PFSK-1 (cell line): ENCODE data around the gene CACHD1.

ENCODE experiments used
- FOXP2 ChIP-seq: optimal IDR thresholded peaks from 2 replicates; pipeline ENCODE3; 2011; ENCODE audit warnings: borderline replicate concordance, control low read depth, inconsistent platforms; ENCODE audit not compliant: insufficient read depth; ENCODE audit errors: extremely low read length, extremely low read depth
- POLR2AphosphoS5 ChIP-seq: IDR thresholded peaks from 2 replicates; pipeline ENCODE4 v1.6.1; 2012; ENCODE audit warnings: low read depth, mild to moderate bottlenecking, control low read depth, low read length, moderate library complexity
- SIN3A ChIP-seq: IDR thresholded peaks from 2 replicates; pipeline ENCODE4 v1.6.1; 2012; ENCODE audit warnings: mild to moderate bottlenecking, low read length, moderate library complexity, borderline replicate concordance; ENCODE audit not compliant: insufficient read depth
- TAF1 ChIP-seq: IDR thresholded peaks from 2 replicates; pipeline ENCODE4 v1.6.1; 2012; ENCODE audit warnings: low read length, control low read depth, borderline replicate concordance; ENCODE audit not compliant: insufficient read depth
- TF ChIP-seq, protein P1 (sequence below), 2 experiments: IDR thresholded peaks; 2 replicates each; pipeline versions ENCODE4 v1.6.1 to v1.8.0; 2011 to 2012; ENCODE audit warnings: low read depth in 2 of 2, low read length in 2 of 2, control low read depth in 1 of 2, inconsistent platforms in 1 of 2, mild to moderate bottlenecking in 1 of 2, moderate library complexity in 1 of 2; ENCODE audit not compliant: insufficient read depth in 1 of 2

Gene CACHD1

DNA sequence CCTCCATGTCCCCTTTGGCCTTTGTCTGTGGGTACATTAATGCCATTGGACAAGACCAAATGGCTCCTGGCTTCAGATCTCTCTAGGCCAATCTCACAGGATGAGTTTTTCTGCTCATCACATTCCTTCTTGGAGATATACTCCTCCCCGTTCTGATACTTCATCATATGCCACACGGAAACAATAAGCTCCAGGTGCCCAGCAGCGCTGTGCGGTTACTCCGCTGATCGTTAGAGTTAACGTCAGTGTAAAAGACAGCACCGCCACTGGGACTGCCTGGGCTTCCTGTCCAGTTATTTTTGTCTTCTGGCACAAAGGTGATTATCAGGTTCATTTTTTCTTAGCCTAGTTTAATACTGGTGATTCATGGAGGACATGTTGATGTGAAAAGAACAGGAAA is 22.5 kb downstream of the CACHD1 start:
- TF ChIP-seq SIN3A = no peak
- TF ChIP-seq FOXP2 = no peak
- TF ChIP-seq POLR2AphosphoS5 = no peak
- TF ChIP-seq TAF1 = no peak
- TF ChIP-seq, protein P1, sequence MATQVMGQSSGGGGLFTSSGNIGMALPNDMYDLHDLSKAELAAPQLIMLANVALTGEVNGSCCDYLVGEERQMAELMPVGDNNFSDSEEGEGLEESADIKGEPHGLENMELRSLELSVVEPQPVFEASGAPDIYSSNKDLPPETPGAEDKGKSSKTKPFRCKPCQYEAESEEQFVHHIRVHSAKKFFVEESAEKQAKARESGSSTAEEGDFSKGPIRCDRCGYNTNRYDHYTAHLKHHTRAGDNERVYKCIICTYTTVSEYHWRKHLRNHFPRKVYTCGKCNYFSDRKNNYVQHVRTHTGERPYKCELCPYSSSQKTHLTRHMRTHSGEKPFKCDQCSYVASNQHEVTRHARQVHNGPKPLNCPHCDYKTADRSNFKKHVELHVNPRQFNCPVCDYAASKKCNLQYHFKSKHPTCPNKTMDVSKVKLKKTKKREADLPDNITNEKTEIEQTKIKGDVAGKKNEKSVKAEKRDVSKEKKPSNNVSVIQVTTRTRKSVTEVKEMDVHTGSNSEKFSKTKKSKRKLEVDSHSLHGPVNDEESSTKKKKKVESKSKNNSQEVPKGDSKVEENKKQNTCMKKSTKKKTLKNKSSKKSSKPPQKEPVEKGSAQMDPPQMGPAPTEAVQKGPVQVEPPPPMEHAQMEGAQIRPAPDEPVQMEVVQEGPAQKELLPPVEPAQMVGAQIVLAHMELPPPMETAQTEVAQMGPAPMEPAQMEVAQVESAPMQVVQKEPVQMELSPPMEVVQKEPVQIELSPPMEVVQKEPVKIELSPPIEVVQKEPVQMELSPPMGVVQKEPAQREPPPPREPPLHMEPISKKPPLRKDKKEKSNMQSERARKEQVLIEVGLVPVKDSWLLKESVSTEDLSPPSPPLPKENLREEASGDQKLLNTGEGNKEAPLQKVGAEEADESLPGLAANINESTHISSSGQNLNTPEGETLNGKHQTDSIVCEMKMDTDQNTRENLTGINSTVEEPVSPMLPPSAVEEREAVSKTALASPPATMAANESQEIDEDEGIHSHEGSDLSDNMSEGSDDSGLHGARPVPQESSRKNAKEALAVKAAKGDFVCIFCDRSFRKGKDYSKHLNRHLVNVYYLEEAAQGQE (IDR thresholded peaks at IDR 0.05; ENCODE audit: insufficient read depth in 1 of 2, low read depth in 2 of 2, low read length in 2 of 2) = no peak

DNA sequence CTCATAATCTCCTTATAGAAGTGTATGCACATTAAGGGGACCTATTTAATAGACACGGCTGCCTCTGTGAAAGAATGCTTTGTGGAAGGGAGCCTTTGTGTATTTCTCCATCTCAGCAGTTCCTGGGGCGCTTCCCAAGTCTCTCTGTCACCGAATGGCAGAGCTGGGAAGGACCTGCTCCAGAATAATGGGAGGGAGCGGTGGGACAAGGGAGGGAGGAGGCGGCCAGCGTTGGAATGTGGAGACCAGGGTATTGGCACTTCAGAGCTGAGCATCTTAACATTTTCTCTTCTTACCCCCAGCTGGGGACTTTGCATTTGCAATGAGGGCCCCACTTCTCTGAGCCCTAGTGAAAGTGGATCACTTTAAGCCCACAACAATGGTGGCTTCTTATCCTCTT is 23.9 kb downstream of the CACHD1 start:
- TF ChIP-seq, protein P1 (IDR thresholded peaks at IDR 0.05; ENCODE audit: insufficient read depth in 1 of 2, low read depth in 2 of 2, low read length in 2 of 2) = no peak
- no peak for TF ChIP-seq POLR2AphosphoS5
- no peak for TF ChIP-seq TAF1
- TF ChIP-seq SIN3A = no peak
- TF ChIP-seq FOXP2 = no peak

DNA sequence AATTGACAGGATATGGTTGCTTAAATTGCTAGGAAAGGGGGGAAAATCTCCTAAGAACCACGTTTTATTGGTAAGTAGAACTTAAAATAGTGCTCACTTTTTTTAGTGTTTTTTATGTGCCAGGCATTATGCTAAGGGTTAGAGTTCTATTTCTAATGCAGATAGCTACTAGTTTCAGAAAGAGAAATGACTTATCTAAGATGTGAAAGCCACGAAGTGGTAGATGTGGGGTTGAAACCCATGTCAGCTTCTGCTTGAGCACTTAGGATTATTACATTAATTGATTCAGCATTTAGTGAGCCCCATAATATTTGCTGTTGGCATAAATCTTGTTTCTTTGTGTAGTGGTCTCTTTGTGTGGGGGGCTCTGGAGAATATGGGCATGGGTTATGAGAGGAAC is 24.7 kb downstream of the CACHD1 start:
- TF ChIP-seq, protein P1 (IDR thresholded peaks at IDR 0.05; ENCODE audit: insufficient read depth in 1 of 2, low read depth in 2 of 2, low read length in 2 of 2) = no peak
- TF ChIP-seq POLR2AphosphoS5 = no peak
- no peak for TF ChIP-seq SIN3A
- no peak for TF ChIP-seq TAF1
- TF ChIP-seq FOXP2 = no peak

DNA sequence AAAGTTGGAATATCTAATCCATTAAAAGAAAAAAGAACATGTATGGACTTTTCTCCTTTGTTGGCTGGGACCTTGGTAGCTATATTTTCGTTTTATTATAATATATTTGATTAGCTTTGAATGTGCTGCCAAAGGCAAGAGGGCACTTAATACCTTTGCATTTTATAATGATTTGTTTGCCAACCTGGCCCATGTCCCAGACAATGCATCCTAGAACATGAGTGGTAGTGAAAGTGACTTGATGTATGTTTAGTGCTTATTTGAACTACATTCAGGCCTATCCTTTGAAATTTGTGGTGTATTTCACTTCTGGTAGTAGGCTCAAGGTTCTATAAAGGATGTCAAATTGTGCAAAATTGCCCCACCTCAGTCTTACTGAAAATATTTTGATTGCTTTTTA is 25.9 kb downstream of the CACHD1 start:
- TF ChIP-seq TAF1 (no peak), FOXP2 (no peak), SIN3A (no peak), POLR2AphosphoS5 (no peak)
- TF ChIP-seq, protein P1 (IDR thresholded peaks at IDR 0.05; ENCODE audit: insufficient read depth in 1 of 2, low read depth in 2 of 2, low read length in 2 of 2) = no peak

DNA sequence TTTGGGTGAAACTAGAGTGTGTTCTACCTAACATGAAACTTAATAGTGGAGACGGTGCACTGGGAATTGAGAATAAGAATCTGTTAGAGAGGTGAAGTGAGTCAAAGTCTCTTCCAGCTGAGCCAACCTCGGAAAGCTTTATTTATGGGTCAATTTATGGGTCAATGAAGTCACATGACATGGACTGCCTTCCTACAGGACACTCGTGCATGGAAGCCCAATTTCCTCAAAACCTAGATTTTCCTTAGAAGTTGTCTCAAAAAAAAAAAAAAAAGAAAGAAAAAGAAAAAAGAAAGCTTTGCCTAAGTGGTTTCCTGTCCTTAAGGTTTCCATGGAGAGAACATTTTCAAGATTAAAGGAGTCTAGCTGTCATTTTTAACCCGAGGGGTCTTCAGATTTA is 26.7 kb downstream of the CACHD1 start:
- TF ChIP-seq TAF1 (no peak), SIN3A (no peak), POLR2AphosphoS5 (no peak), FOXP2 (no peak)
- TF ChIP-seq, protein P1 (IDR thresholded peaks at IDR 0.05; ENCODE audit: insufficient read depth in 1 of 2, low read depth in 2 of 2, low read length in 2 of 2) = no peak
